Neuronal stem cell (in vitro differentiated cells): Measurements from ENCODE around the gene UCN2.
A peak's percentile ranks its signal among the peaks of the same experiment; 100 is the strongest.

ENCODE experiments used
- DNase-seq: peaks from one replicate; pipeline ENCODE4 v3.0.0-alpha.2; 2013; ENCODE audit warnings: low spot score
- H2AFZ ChIP-seq: one replicate; pipeline ENCODE4 v1.6.1; 2013; ENCODE audit warnings: mild to moderate bottlenecking, low read length, inconsistent platforms
- H2AK5ac ChIP-seq: 2 replicates; pipeline ENCODE4 v1.6.1; 2013; ENCODE audit warnings: low read depth, mild to moderate bottlenecking, inconsistent platforms, low read length, moderate library complexity, mixed read lengths
- H2BK120ac ChIP-seq: 2 replicates; pipeline ENCODE4 v1.6.1; 2013; ENCODE audit warnings: low read depth, mild to moderate bottlenecking, inconsistent platforms, low read length, moderate library complexity, mixed read lengths
- H2BK12ac ChIP-seq: one replicate; pipeline ENCODE4 v1.6.1; 2013; ENCODE audit warnings: low read length, inconsistent platforms
- H2BK15ac ChIP-seq: 2 replicates; pipeline ENCODE4 v1.6.1; 2013; ENCODE audit warnings: mild to moderate bottlenecking, low read length, inconsistent platforms, mixed read lengths
- H2BK5ac ChIP-seq: one replicate; pipeline ENCODE4 v1.6.1; 2013; ENCODE audit warnings: inconsistent platforms, mild to moderate bottlenecking, low read length, moderate library complexity
- H3K14ac ChIP-seq: one replicate; pipeline ENCODE4 v1.6.1; 2013; ENCODE audit warnings: low read length, inconsistent platforms
- H3K18ac ChIP-seq: 2 replicates; pipeline ENCODE4 v1.6.1; 2013; ENCODE audit warnings: low read length, inconsistent platforms
- H3K23ac ChIP-seq: 2 replicates; pipeline ENCODE4 v1.6.1; 2013; ENCODE audit warnings: low read depth, mild to moderate bottlenecking, mixed read lengths, low read length, inconsistent platforms; ENCODE audit not compliant: poor library complexity
- H3K27ac ChIP-seq: replicated peaks from 3 replicates; pipeline ENCODE4 v1.5.1; 2013; ENCODE audit warnings: low read length, inconsistent platforms
- H3K27me3 ChIP-seq, 3 experiments: 2 replicates each; pipeline ENCODE4 v1.6.1; 2013; ENCODE audit warnings: low read length in 3 of 3, mild to moderate bottlenecking in 2 of 3, inconsistent platforms in 1 of 3, low read depth in 1 of 3, mixed read lengths in 1 of 3, moderate library complexity in 1 of 3; ENCODE audit not compliant: control insufficient read depth in 3 of 3, insufficient read depth in 3 of 3
- H3K36me3 ChIP-seq, 2 donors: replicated peaks in 1 of 2; 2 replicates each; pipeline ENCODE4 v1.6.1; 2013; ENCODE audit warnings: low read length in 2 of 2; ENCODE audit not compliant: control insufficient read depth in 2 of 2, insufficient read depth in 2 of 2
- H3K4ac ChIP-seq: 2 replicates; pipeline ENCODE4 v1.6.1; 2013; ENCODE audit warnings: inconsistent platforms, mild to moderate bottlenecking, low read length, moderate library complexity
- H3K4me1 ChIP-seq, 2 donors: 1 replicate in 1 of 2; 2 replicates in 1 of 2; pipeline ENCODE4 v1.6.1; 2013; ENCODE audit warnings: low read length in 2 of 2, low read depth in 1 of 2; ENCODE audit not compliant: control insufficient read depth in 2 of 2, insufficient read depth in 1 of 2
- H3K4me2 ChIP-seq: one replicate; pipeline ENCODE4 v1.6.1; 2013; ENCODE audit warnings: mild to moderate bottlenecking, low read length, inconsistent platforms; ENCODE audit not compliant: insufficient read depth, poor library complexity, severe bottlenecking
- H3K4me3 ChIP-seq, 2 donors: 2 replicates each; pipeline ENCODE4 v1.5.1; 2013; ENCODE audit warnings: low read length in 2 of 2, mild to moderate bottlenecking in 2 of 2, inconsistent platforms in 1 of 2, moderate library complexity in 1 of 2
- H3K79me1 ChIP-seq: one replicate; pipeline ENCODE4 v1.6.1; 2013; ENCODE audit warnings: low read depth, mild to moderate bottlenecking, inconsistent platforms, low read length, moderate library complexity
- H3K9ac ChIP-seq: one replicate; pipeline ENCODE4 v1.6.1; 2013; ENCODE audit warnings: mild to moderate bottlenecking, low read depth, low read length, inconsistent platforms; ENCODE audit not compliant: poor library complexity
- H3K9me3 ChIP-seq, 2 donors: replicated peaks in 1 of 2; 2 replicates each; pipeline versions ENCODE3 to v1.6.1; 2013; ENCODE audit warnings: low read length in 2 of 2, mild to moderate bottlenecking in 2 of 2, inconsistent platforms in 1 of 2, low read depth in 1 of 2, mixed read lengths in 1 of 2, moderate library complexity in 1 of 2; ENCODE audit not compliant: control insufficient read depth in 2 of 2, insufficient read depth in 1 of 2
- H4K8ac ChIP-seq: one replicate; pipeline ENCODE4 v1.6.1; 2013; ENCODE audit warnings: low read depth, mild to moderate bottlenecking, inconsistent platforms, low read length, moderate library complexity
- H4K91ac ChIP-seq: one replicate; pipeline ENCODE4 v1.6.1; 2013; ENCODE audit warnings: low read length, low read depth, mild to moderate bottlenecking, inconsistent platforms; ENCODE audit not compliant: poor library complexity
- WGBS, 2 donors: extraction: QIAGEN DNeasy Blood & Tissue Kit; methylation state at CpG; one replicate each; pipeline ENCODE4 v1.1.7; 2013; ENCODE audit warnings: missing lambda C conversion rate in 2 of 2, mixed read lengths in 1 of 2; ENCODE audit not compliant: insufficient read length in 2 of 2, insufficient replicate concordance in 1 of 2; ENCODE audit errors: extremely low coverage in 2 of 2; 5-methylcytosine and 5-hydroxymethylcytosine counted together

UCN2 gene

GRCh38 chr3:48588230-48588629, 24.6 kb upstream of the UCN2 start:
- Histone ChIP-seq H2BK12ac (peak overlapping the region; percentile 41), H3K23ac (no peak overlapping the region), H3K4me3 (no peak overlapping the region), H2AK5ac (peak overlapping the region; percentile 74), H3K4me1 (no peaks in the 10 kb centered on the region), H4K91ac (no peak overlapping the region), H2BK15ac (no peak overlapping the region), H3K27me3 (no peaks in the 10 kb centered on the region), H3K4me2 (no peak overlapping the region), H3K14ac (peak overlapping the region; percentile 82), H3K79me1 (peaks cover 3% of the 10 kb centered on the region), H2AFZ (no peak overlapping the region), H4K8ac (no peak overlapping the region), H3K4ac (no peak overlapping the region), H2BK120ac (no peak overlapping the region), H3K9me3 (peaks cover 0 to 2% of the 10 kb centered on the region in 2 donors), H3K18ac (peak overlapping the region; percentile 76), H3K36me3 (peaks cover 0 to 9% of the 10 kb centered on the region in 2 donors), H2BK5ac (peak overlapping the region; percentile 75), H3K27ac (no peak overlapping the region), H3K9ac (no peak overlapping the region)
- WGBS, 2 donors, result no CpG with 5 or more reads among the region's 15 CpGs
- DNase-seq, result no peak

- Histone ChIP-seq H2AK5ac (no peak overlapping the region), H3K23ac (peak overlapping the region; percentile 43), H3K4me1 (no peaks in the 10 kb centered on the region), H3K79me1 (peaks cover 3% of the 10 kb centered on the region), H3K27me3 (no peaks in the 10 kb centered on the region), H3K18ac (peak overlapping the region; percentile 57), H3K4me3 (peak overlapping the region in 1 of 2 donors; percentile 10), H3K9ac (no peak overlapping the region), H3K14ac (peak overlapping the region; percentile 82), H3K27ac (no peak overlapping the region), H3K36me3 (peaks cover 0 to 9% of the 10 kb centered on the region in 2 donors), H2BK120ac (no peak overlapping the region), H2AFZ (no peak overlapping the region), H2BK5ac (peak overlapping the region; percentile 75), H2BK12ac (no peak overlapping the region), H4K8ac (no peak overlapping the region), H3K4ac (no peak overlapping the region), H3K4me2 (no peak overlapping the region), H4K91ac (no peak overlapping the region), H3K9me3 (peaks cover 0 to 2% of the 10 kb centered on the region in 2 donors), H2BK15ac (no peak overlapping the region)
- WGBS, 2 donors, result no CpG with 5 or more reads among the region's 11 CpGs
- no peak for DNase-seq
Observed at GRCh38 chr3:48587686-48588085, 24.1 kb upstream of the UCN2 start.

GRCh38 chr3:48585411-48585810, 21.8 kb upstream of the UCN2 start:
- Histone ChIP-seq H3K14ac (no peak overlapping the region), H3K9me3 (peaks cover 0 to 2% of the 10 kb centered on the region in 2 donors), H3K4me2 (no peak overlapping the region), H2AK5ac (no peak overlapping the region), H2BK12ac (no peak overlapping the region), H2AFZ (no peak overlapping the region), H3K9ac (no peak overlapping the region), H3K27me3 (no peaks in the 10 kb centered on the region), H3K4ac (no peak overlapping the region), H4K91ac (no peak overlapping the region), H3K23ac (no peak overlapping the region), H3K4me1 (peaks cover 4% of the 10 kb centered on the region in 2 donors), H2BK120ac (no peak overlapping the region), H4K8ac (no peak overlapping the region), H3K36me3 (peaks cover 0 to 9% of the 10 kb centered on the region in 2 donors), H3K27ac (no peak overlapping the region), H2BK15ac (no peak overlapping the region), H2BK5ac (no peak overlapping the region), H3K79me1 (peaks cover 3% of the 10 kb centered on the region), H3K4me3 (no peak overlapping the region), H3K18ac (no peak overlapping the region)
- no CpG with 5 or more reads among the region's 8 CpGs for WGBS, 2 donors
- DNase-seq, result no peak

GRCh38 chr3:48584836-48585235, 21.3 kb upstream of the UCN2 start:
- Histone ChIP-seq H2AFZ (no peak overlapping the region), H2BK5ac (peak overlapping the region; percentile 24), H3K18ac (no peak overlapping the region), H3K27ac (no peak overlapping the region), H4K8ac (peak overlapping the region; percentile 65), H3K27me3 (no peaks in the 10 kb centered on the region), H3K14ac (peak overlapping the region; percentile 38), H2BK120ac (no peak overlapping the region), H3K36me3 (peaks cover 0 to 9% of the 10 kb centered on the region in 2 donors), H3K4me1 (peaks cover 4% of the 10 kb centered on the region in 2 donors), H3K4me3 (no peak overlapping the region), H3K4ac (no peak overlapping the region), H3K9ac (peak overlapping the region; percentile 60), H4K91ac (no peak overlapping the region), H3K4me2 (no peak overlapping the region), H3K79me1 (peaks cover 3% of the 10 kb centered on the region), H3K9me3 (peaks cover 0 to 2% of the 10 kb centered on the region in 2 donors), H3K23ac (no peak overlapping the region), H2BK15ac (no peak overlapping the region), H2AK5ac (no peak overlapping the region), H2BK12ac (no peak overlapping the region)
- WGBS, 2 donors, result no CpG with 5 or more reads among the region's 9 CpGs
- DNase-seq, result no peak
